GM19043 (cell line): ENCODE measurements around the gene KIF21B.
"Not testable (repeated sequence)": the region's sequence is repeated elsewhere in the genome, so short reads cannot be mapped to it uniquely, and the experiment has no call there.

Source experiments
- ATAC-seq: cut with Tn5 transposase; IDR thresholded peaks from one replicate; pipeline ENCODE4 v1.9.1; 2021; ENCODE audit warnings: low read depth; ENCODE audit not compliant: unreplicated experiment

Gene KIF21B

GRCh38 chr1:200954434-200954833 is 69.1 kb downstream of the KIF21B start:
- no peak for ATAC-seq

- no peak for ATAC-seq
These were observed 72.5 kb downstream of the KIF21B start for GRCh38 chr1:200951016-200951415.

GRCh38 chr1:200949626-200950025 is 73.9 kb downstream of the KIF21B start:
- ATAC-seq, result no peak

- no peak for ATAC-seq
These were observed 76.4 kb downstream of the KIF21B start for GRCh38 chr1:200947059-200947566.

- no peak for ATAC-seq
These were observed 78.4 kb downstream of the KIF21B start for GRCh38 chr1:200945111-200945510.

- no peak for ATAC-seq
These were observed 84.6 kb downstream of the KIF21B start for GRCh38 chr1:200938955-200939354.

GRCh38 chr1:200935286-200935962 is 88.1 kb downstream of the KIF21B start:
- ATAC-seq, result not testable (repeated sequence)

- no peak for ATAC-seq
These were observed 88.8 kb downstream of the KIF21B start for GRCh38 chr1:200934676-200935245.

- ATAC-seq, result no peak
These were observed 91.7 kb downstream of the KIF21B start for GRCh38 chr1:200931776-200932175.

- ATAC-seq, result not testable (repeated sequence)
These were observed 93.2 kb downstream of the KIF21B start for GRCh38 chr1:200930285-200930684.

- no peak for ATAC-seq
These were observed 93.8 kb downstream of the KIF21B start for GRCh38 chr1:200929530-200930278.

GRCh38 chr1:200925831-200926230 is 97.7 kb downstream of the KIF21B start:
- ATAC-seq, result no peak

GRCh38 chr1:200923601-200924000 is 99.9 kb downstream of the KIF21B start:
- ATAC-seq, result no peak

- ATAC-seq, result no peak
These were observed 101.1 kb downstream of the KIF21B start for GRCh38 chr1:200922406-200922805.

- no peak for ATAC-seq
These were observed 101.9 kb downstream of the KIF21B start for GRCh38 chr1:200921571-200922110.
